GM21717 (cell line): Measurements from ENCODE around the gene FKBP8.
A peak's percentile ranks its signal among the peaks of the same experiment; 100 is the strongest.
"Not testable (repeated sequence)": the region's sequence is repeated elsewhere in the genome, so short reads cannot be mapped to it uniquely, and the experiment has no call there.

Experiments used
- ATAC-seq: cut with Tn5 transposase; IDR thresholded peaks from one replicate; pipeline ENCODE4 v1.9.1; 2021; ENCODE audit warnings: mild to moderate bottlenecking, moderate library complexity; ENCODE audit not compliant: unreplicated experiment

FKBP8 gene

DNA sequence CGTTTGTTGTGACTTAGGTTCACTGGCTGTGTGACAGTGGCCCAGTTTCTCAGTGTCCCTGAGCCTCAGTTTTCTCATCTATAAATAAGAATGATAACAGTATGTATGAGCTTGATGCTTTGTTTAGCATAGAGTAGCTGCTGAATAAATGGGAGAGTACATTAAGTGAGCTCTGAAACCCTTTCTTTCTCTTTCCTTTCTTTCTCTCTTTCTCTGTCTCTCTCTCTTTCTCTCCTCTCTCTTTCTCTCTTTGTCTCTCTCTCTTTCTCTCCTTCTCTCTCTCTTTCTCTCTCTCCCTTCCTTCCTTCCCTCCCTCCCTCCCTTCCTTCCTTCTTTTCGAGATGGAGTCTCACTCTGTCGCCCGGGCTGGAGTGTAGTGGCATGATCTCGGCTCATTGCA lies 16.3 kb upstream of the FKBP8 start:
- no peak for ATAC-seq

DNA sequence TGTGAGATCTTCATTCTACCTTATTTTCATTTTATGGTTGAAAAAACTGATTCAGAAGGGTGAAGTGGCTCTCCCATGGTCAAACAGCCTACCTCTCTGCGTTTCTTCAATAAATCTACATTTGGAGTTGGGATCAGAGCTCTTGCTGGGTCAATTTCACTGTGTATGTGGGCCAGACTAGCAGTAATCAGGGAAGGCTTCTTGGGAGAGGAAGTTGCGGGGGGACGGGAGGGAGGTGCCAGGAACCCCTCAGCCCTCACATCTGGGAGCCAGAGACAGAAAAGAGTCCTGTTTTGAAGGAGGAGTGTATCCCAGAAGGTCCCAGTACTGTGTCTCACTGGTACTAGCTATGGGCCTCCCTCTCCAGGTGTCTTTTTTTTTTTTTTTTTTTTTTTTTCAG lies 15.2 kb upstream of the FKBP8 start:
- no peak for ATAC-seq

DNA sequence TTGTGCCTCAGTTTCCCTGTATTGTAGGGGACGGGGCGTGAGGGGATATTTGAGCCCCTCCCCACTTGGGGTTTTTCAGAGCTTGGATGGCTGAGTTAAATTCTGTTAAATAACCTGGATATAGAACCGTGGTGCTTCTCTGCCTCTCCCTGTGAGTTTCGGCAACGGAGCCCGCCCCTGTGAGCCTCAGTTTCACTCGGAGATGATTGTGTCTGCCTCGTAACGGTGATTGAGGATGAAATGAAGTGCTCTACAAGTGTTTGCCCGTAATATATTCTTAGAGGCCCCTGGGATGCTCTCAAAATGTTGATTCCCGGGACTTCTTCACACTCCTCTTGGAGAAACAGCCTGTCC lies 14.8 kb upstream of the FKBP8 start:
- peak; percentile 5 for ATAC-seq

DNA sequence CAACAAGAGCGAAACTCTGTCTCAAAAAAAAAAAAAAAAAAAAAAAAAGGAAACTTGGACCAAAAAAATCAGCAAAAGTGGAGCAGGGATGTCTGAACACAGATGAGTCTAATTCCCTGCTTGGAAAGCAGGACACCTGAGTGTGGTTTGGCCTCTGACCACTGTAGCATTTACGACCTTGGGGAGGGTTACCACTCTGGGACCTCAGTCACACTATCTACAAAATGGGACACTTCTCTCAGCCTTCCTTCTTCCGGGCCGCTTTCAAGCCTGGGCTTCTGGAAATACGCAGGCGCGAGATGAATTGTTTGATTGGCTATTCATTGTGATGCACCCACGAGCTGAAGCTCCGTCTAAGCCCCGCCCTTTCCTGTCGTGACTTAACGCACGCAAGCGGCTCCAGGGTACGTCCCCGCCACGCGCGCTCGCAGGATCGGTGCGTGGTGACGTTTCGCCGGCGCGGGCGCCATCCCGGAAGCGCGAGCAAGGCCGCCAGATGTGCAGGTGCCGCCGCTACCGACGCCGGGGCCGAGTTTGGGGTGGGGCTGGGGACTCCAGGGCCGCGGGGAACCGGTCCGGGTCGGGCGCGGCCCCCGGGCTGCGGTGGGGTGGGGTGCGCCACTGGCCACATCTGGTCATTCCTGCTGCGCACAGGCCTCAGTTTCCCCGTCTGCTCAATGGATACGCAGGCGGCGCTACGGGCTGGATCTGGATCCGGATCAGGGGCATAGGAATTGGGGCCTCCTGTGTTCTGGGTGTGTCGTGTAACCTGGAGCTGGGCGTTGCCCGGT lies 14.2 kb upstream of the FKBP8 start, which contains the start of gene KXD1:
Gene KXD1, plus strand, starts transcription at position 460 of the 791 bp plus-strand sequence. CDS start 4,187 bp downstream, outside the sequence.
- ATAC-seq: peak; percentile 68

DNA sequence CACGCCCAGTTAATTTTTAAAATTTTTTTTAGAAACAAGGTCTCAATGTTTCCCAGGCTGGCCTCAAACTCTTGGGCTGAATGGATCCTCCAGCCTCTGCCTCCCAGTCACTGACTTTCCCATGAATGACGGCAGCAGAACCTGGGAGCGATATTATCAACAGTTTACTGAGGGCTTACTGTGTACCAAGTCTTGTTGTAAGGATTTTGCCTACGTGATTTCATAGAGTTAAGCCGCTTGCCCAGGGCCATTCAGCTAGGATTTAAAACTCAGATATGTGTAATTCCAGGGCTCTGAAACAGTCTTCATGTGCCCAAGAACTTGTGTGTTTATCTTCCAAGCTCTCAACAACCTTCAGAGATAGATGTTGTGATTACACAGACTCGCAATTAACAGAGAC lies 8.3 kb upstream of the FKBP8 start:
- ATAC-seq: no peak

DNA sequence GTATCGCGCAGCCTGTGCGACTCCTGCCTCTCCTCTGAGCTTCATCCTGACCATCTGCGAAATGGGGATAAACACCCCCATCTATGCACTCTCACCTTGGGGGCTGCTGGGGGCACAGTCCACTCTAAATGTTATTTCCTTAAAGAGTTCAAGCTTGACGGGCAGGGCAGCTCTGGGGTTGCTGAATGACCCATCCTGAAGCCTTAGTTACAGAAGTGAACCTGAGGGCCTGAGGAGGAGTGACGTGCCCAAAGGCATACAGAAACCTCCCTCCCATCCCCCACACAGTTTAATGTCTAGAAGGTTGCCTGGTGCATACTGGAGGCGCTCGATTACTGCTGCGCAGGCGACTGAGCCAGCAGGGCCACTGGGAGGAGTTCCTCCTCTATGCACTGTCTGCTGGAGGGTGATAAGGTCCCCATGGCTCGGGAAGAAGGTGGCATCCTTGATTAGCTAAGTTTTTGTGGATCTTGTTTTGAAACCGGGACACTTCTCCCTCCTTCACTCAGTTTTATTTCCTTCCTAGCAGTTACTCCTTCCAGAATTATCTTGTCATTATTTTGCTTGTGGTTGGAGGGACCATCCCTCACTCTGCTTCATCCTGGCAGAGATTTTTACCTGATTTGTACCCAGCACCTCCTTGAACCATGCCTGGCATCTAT lies 572 bp upstream of the FKBP8 start:
- peak; percentile 51 for ATAC-seq

DNA sequence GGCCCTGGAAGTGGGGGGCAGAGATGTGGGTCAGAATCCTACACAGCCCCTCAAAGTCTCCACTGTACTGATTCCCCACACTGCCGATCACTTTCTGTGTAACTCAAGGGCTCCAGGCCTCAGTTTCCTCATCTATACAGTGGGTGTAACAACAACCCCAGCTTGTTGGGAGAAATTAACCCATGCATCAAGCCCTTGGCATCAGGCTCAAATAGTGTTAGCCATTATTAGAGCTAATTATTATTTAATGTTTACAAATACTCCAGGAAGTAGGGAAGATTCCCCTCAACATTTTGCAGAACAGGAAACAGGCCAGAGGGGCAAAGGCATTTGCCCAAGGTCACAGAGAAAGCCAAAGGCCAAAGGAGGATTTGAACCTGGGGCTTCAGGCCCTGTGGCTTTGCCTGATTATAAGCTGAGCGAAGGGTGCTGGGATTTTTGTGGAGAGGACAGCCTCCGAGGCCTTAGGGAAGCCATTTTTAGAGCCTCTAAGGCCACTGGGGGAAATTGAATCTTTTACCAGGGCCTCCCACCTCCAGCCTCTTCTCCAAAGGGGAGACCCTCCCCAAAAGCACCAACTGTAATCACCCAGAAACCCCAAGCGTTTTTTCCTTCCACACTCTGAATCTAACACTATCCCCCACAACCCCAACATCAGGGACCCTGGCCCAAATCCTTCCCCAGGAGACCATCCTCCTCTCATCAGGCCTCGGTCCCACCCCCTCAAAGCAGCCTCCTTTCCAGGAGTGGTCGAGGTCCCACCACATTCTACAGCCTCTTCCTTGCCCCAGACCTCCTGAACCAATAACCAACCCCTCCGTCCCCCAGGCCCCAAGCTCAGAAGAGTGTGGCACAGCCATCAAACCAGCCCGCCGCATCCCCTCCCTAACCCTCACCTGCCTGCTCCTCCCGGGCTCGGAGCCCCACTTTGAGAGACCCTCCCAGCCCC lies 1.1 kb downstream of the FKBP8 start:
- ATAC-seq: no peak

DNA sequence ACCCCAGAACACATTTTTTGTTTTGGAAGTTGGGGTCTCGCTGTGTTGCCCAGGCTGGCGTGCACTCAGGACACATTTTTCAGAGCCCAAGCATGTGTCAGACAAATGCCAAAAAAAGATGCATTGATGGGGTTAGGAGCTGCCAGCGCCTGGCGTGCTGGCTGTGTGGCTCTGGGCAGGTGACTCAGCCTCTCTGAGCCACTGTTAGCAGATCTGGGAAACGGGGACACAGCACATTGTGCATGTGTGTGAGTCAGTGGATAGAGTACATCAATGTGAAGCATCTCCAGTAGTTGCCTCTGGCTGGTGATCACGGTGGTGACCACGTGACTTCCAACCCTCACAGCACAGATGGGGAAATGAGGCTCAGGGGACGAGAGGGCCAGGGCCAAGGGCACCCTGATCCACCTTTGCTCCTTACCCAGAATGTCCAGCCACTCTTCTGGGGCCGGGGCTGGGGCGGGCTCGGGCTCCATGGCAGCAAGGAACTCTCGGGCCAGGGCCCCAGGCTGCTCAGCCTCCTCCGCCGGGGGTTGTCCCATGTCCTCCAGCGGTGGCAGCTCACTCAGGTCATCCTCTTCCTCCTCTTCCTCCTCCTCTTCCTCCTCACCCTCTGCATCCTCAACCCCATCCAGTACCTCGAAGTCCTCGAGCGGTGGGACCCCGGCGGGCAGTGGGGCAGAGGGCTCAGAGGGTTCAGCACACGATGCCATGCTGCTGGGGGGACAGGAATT lies 1.9 kb downstream of the FKBP8 start:
- ATAC-seq: no peak

DNA sequence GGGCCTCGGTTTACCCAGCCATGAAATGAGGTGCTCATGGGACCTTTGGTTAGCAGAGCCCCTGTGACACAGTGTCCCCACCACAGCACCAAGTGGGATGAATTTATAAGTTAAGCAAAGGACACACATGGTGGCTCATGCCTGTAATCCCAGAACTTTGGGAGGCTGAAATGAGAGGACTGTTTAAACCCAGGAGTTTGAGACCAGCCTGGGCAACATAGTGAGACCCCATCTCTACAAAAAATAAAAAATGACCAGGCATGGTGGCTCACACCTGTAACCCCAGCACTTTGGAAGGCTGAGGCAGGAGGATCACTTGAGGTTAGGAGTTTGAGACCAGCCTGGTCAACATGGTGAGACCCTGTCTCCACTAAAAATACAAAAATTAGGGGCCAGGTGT lies 3.2 kb downstream of the FKBP8 start:
- ATAC-seq: not testable (repeated sequence)

DNA sequence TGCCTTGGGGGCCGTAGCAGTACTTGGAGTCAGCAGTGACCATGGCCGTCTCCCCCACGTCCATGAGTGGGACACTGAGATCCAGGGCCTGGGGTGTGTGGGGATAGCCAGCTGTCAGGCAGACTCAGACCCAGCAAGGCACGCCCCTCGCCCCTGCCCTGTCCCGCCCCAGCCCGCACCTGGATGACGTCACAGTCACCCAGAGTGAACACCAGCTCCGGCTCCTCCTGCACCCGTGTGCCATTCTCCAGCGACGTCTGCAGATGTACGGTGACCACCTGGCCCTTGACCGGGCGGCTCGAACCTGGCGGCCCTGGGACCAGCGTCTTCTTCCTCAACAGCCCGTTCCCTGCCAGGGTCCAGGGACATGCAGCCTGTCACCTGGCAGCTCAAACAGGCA lies 4.0 kb downstream of the FKBP8 start:
- no peak for ATAC-seq

DNA sequence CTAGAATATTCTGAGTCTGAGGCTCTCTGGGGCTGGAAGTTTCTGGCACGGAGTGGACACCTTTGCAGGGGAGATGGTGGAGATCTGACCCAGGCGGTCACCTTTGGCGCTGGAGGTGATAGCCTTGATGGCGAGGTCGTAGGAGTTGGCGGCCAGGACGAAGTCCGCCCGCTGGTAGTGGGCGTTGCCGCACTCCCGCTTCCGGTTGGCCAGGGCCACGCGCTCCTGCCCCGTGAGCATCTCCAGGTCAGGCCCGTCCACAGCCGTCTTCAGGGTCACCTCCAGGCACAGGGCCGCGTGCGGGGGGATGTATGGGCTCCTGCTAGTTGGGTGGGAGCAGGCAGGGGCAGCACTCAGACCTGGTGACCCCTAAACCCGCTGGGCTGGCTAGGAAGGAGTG lies 5.3 kb downstream of the FKBP8 start:
- ATAC-seq: no peak

DNA sequence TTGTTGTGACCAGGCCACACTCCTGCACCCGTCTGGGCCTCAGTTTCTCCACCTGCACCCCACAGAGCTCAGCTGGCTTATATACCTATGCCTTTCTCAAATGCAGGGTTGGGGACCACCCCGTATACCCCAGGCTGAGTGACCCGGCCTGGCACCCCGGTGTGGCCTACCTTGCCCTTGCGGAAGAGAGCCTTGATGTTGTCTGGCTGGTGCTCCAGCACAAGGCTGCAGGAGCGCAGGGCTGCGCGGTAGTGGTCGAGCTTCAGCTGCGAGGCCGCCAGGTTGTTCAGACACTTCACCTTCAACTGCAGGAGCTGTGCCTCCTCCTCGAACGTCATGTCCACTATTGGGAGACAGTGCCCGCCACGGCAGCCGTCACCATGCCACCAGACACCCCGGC lies 5.9 kb downstream of the FKBP8 start:
- no peak for ATAC-seq

DNA sequence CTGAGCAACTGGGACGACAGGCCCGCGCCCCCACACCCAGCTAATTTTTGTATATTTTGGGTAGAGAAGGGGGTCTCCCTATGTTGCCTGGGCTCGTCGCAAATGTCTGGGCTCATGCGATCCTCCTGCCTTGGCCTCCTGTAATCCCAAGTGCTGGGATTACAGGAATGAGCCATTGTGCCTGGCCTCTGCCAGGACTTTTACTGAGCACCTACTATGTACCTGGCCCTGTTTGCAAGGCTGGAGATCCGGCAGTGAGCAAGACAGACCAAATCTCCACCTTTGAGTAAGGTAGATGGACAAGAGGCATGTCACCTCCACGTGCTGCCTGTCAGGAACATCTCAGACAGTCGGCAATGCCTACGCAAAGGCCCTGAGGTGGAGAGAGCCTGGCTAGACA lies 6.9 kb downstream of the FKBP8 start:
- ATAC-seq: no peak

DNA sequence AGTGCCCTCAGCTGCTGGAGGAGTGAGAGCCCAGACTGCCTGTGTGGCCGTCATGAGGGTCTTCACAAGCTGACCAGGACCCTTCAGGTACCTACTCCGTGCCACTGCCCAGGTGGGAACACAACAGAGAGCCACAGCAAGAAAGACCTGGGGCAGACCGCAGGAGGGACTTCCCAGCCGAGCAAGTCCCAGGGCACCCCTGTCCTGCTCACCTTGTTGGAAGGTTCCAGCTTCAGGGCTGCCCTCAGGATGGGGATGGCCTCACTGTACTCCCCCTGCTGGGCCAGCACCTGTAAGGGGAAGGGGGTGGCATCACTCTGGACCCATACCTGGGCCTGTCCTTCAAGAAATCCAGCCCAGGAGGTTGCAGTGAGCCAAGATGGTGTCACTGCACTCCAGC lies 10.3 kb downstream of the FKBP8 start:
- no peak for ATAC-seq

DNA sequence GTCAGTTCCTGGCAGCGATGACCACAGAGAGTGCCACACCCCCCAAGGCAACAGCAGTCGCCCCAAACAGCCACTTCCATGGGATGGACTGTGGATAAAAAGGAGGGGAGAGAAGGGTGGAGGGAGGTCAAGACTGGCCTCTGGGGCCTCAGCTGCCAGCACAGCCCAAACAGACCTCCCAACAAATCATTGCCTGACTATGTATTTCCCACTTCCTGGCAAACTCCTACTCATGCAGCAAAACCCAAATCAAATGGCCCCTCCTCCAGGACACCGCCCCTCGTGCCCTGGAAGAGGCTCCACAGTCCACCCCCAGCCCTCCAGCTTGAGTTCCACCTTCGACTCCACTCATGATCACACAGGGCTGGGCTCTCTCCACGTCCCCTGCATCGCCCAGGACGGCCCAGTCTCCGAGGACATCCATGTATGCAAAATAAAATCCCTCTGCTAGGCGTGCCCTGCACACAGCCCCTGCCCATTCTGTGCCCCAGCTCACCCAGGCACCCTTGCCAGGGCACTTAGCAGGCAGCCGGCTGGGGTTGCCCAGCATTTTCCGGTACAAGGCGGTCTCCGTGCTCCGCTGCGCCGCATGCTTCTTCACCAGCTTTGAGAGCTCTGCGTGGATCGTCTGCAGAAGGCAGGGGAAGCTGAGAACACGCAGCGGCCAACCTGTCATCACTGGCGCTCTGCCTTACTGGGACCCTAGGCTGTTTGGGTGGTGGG lies 11.0 kb downstream of the FKBP8 start:
- ATAC-seq: no peak

DNA sequence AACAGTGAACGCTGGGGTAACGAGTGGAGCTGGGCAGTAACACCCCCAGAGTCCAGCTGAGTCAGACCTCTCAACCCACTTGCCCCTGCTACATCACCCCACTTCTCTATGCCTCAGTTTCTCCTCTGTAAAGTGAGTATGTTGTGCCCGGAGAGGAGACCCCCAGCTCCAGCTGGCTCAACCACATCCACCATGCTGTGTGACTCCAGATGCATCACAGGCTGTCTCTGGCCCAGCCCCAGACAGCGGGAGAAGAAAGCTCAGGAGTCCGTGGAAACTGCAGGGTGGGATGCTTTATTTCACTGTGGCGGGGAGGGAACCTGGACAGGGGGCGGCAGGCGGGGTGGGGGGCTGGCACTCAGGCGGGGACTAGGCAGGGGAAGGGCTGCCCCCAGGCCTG lies 11.9 kb downstream of the FKBP8 start:
- no peak for ATAC-seq

DNA sequence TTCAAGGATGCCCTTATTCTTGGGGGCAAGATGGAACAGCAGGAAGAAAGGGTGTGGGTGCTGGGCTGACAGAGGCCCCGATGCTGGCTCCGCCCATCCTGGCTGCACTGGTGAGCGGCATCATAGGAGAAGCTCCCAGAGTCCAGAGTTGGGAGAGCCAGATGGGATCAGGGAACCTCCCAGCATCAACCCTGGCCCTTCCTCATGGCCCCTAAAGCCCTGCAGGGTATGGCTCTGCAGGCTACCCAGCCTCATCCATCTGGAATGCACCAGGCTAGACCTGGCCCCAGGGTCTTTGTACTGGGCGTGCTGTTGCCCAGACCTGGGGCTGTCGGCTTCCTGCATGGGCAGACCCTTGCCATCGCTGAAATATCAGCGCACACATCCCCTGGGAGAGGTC lies 13.6 kb downstream of the FKBP8 start:
- no peak for ATAC-seq

DNA sequence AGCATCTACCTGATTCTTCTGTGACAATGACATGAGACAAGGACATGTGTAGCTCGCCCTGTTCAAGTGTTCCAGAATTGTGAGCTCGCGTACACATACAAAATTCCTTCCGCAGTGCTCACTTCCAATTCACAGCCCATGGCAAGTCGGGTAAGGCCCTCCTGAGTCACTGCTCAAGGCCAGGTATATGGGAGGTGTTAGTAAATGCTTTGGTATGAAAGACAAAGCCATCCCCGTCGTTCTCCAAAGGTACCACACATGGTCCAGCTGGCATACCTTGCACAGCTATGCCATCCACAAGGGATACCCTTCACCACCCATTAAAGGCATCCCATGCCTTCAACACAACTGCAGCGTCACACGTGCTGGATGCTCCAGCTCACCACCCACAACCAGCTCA lies 17.1 kb downstream of the FKBP8 start:
- no peak for ATAC-seq

DNA sequence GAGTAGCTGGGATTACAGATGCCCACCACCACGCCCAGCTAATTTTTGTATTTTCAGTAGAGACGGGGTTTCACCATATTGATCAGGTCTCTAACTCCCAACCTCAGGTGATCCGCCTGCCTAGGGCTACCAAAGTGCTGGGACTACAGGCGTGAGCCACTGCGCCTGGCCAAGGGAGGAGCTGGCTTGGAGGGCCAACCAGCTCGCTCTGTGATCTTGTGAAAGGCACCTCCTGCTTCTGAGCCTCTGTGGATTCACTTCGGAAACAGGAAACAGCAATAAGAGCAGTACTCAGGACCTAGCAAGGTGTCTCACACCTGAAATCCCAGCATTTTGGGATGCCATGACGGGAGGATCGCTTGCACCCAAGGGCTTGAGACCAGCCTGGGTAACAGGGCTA lies 19.5 kb downstream of the FKBP8 start:
- ATAC-seq: no peak

DNA sequence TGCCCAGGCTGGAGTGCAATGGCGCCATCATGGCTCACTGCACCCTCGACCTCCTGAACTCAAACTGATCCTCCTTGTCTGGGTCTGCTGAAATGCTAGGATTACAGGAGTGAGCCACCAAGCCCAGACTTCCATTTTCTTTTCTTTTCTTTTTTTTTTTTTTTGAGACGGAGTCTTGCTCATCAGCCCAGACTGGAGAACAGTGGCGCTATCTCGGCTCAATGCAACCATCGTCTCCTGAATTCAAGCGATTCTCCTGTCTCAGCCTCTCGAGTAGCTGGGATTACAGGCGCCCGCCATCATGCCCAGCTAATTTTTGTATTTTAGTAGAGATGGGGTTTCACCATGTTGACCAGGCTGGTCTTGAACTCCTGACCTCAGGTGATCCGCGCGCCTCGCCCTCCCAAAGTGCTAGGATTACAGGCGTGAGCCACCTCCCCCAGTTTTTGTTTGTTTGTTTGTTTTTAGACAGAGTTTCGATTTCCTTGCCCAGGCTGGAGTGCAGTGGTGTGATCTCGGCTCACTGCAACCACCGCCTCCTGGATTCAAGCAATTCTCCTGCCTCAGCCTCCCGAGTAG lies 20.4 kb downstream of the FKBP8 start:
- ATAC-seq: not testable (repeated sequence)
